Neural progenitor cell (in vitro differentiated cells): ENCODE results near the gene MRAP. TPM values are rescaled to one million over a fixed set of nuclear protein-coding genes. Genes with fewer than 3 reads are reported as not detected.

Source experiments
- DNase-seq: peaks from one replicate; pipeline ENCODE4 v3.0.0-alpha.2; 2016; ENCODE audit warnings: low spot score
- H2AFZ ChIP-seq: fragments of 200-600 bp; sonication (generic); replicated peaks from 2 replicates; pipeline ENCODE4 v1.6.1; 2016; ENCODE audit warnings: antibody characterized with exemption
- H3F3A ChIP-seq: fragments of 200-600 bp; sonication (generic); 2 replicates; pipeline ENCODE4 v1.6.1; 2016; ENCODE audit warnings: antibody characterized with exemption, low read depth
- H3K27ac ChIP-seq: fragments of 200-600 bp; sonication (generic); 2 replicates; pipeline ENCODE4 v1.5.1; 2016; ENCODE audit warnings: mild to moderate bottlenecking
- H3K27me3 ChIP-seq: fragments of 200-600 bp; sonication (generic); 2 replicates; pipeline ENCODE4 v1.6.1; 2016; ENCODE audit warnings: mild to moderate bottlenecking, moderate library complexity
- H3K36me3 ChIP-seq: fragments of 200-600 bp; sonication (generic); 2 replicates; pipeline ENCODE4 v1.5.1; 2016
- H3K4me1 ChIP-seq: fragments of 200-600 bp; sonication (generic); 2 replicates; pipeline ENCODE4 v1.6.1; 2016; ENCODE audit warnings: mixed run types
- H3K4me2 ChIP-seq: fragments of 200-600 bp; sonication (generic); 2 replicates; pipeline ENCODE4 v1.6.1; 2016
- H3K4me3 ChIP-seq: fragments of 200-600 bp; sonication (generic); 2 replicates; pipeline ENCODE4 v1.5.1; 2016
- H3K79me2 ChIP-seq: fragments of 200-600 bp; sonication (generic); 2 replicates; pipeline ENCODE4 v1.6.1; 2016; ENCODE audit warnings: low read depth
- H3K9ac ChIP-seq: fragments of 200-600 bp; sonication (generic); 2 replicates; pipeline ENCODE4 v1.6.1; 2016
- H3K9me3 ChIP-seq: fragments of 200-600 bp; sonication (generic); 2 replicates; pipeline ENCODE4 v1.5.1; 2016; ENCODE audit warnings: low read depth
- H4K20me1 ChIP-seq: fragments of 200-600 bp; sonication (generic); 2 replicates; pipeline ENCODE4 v1.6.1; 2016; ENCODE audit warnings: low read depth
- H3K27ac Mint-ChIP-seq: 3 replicates; pipeline ENCODE4 v1.8.0; 2021; ENCODE audit warnings: mixed read lengths
- H3K27me3 Mint-ChIP-seq: 2 replicates; pipeline ENCODE4 v1.8.0; 2022; ENCODE audit warnings: low read depth, mild to moderate bottlenecking, inconsistent platforms, moderate library complexity, mixed read lengths; ENCODE audit not compliant: insufficient read depth
- H3K36me3 Mint-ChIP-seq: 3 replicates; pipeline ENCODE4 v1.8.0; 2021; ENCODE audit warnings: mixed read lengths
- H3K4me1 Mint-ChIP-seq: 3 replicates; pipeline ENCODE4 v1.8.0; 2021; ENCODE audit warnings: mixed read lengths
- H3K4me3 Mint-ChIP-seq: 3 replicates; pipeline ENCODE4 v1.8.0; 2021; ENCODE audit warnings: mild to moderate bottlenecking, moderate library complexity, mixed read lengths
- H3K9me3 Mint-ChIP-seq: 3 replicates; pipeline ENCODE4 v1.8.0; 2020; ENCODE audit warnings: mixed read lengths
- EZH2 ChIP-seq: fragments of 200-600 bp; sonication (generic); IDR thresholded peaks from 2 replicates; pipeline ENCODE4 v1.6.1; 2017; ENCODE audit warnings: antibody characterized with exemption, mild to moderate bottlenecking, moderate library complexity
- EZH2phosphoT487 ChIP-seq: fragments of 200-600 bp; sonication (generic); IDR thresholded peaks from 2 replicates; pipeline ENCODE4 v1.6.1; 2017; ENCODE audit warnings: antibody characterized with exemption
- total RNA-seq: library from RNA; depleted of rRNA; stranded (reverse); fragments of >200 nt; gene quantifications from 2 replicates; pipeline ENCODE4 v1.2.3, GENCODE V29; 2015; ENCODE audit warnings: low replicate concordance
- TF ChIP-seq, protein P1 (sequence below): fragments of 200-600 bp; sonication (generic); IDR thresholded peaks from 2 replicates; pipeline ENCODE4 v1.5.1; 2017; ENCODE audit warnings: antibody characterized with exemption, mild to moderate bottlenecking

The MRAP gene
- total RNA-seq, 1 donor from 2014 or later, result not detected

DNA sequence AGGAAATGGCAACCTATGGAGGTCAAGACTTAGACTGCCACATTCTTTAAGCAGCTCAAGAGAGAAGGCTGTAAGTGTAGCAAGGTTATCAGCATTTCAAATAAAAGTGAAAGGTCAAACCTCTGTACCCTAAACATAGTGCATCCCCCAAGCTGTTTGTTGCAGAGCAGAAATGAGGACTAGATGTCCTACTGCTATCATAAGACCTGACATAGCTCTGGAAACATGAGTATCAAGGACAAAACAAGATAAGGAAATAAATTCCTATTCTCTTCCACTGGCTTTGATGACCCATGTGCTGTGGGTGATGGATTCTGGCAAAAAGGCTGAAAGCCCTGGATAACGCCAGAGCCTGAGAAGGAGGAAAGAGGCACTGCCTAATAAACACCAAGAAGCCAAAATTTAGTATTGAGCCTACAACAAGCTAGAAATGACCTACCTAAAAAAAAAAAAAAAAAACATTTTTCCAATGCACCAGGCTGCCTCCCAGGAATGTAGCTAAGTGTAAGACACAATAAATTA, 58.3 kb downstream of the MRAP start:
- no peak overlapping the region for H2AFZ ChIP-seq
- no peaks in the 10 kb centered on the region for H3K4me1 ChIP-seq
- H3K79me2 ChIP-seq, result no peaks in the 10 kb centered on the region
- H3K9ac ChIP-seq, result no peak overlapping the region
- H3K27me3 ChIP-seq, result no peaks in the 10 kb centered on the region
- no peak overlapping the region for H3K27ac ChIP-seq
- no peaks in the 10 kb centered on the region for H3K4me1 Mint-ChIP-seq
- no peak overlapping the region for H3K27ac Mint-ChIP-seq
- no peaks in the 10 kb centered on the region for H3K9me3 Mint-ChIP-seq
- no peaks in the 10 kb centered on the region for H3K27me3 Mint-ChIP-seq
- peaks cover 28% of the 10 kb centered on the region for H3K36me3 Mint-ChIP-seq
- H4K20me1 ChIP-seq, result peaks cover 2% of the 10 kb centered on the region
- no peaks in the 10 kb centered on the region for H3F3A ChIP-seq
- no peaks in the 10 kb centered on the region for H3K9me3 ChIP-seq
- no peak overlapping the region for H3K4me3 ChIP-seq
- no peak for DNase-seq
- no peak overlapping the region for H3K4me2 ChIP-seq
- H3K36me3 ChIP-seq, result no peaks in the 10 kb centered on the region
- H3K4me3 Mint-ChIP-seq, result no peak overlapping the region
- no peak for TF ChIP-seq EZH2phosphoT487
- TF ChIP-seq, protein P1, sequence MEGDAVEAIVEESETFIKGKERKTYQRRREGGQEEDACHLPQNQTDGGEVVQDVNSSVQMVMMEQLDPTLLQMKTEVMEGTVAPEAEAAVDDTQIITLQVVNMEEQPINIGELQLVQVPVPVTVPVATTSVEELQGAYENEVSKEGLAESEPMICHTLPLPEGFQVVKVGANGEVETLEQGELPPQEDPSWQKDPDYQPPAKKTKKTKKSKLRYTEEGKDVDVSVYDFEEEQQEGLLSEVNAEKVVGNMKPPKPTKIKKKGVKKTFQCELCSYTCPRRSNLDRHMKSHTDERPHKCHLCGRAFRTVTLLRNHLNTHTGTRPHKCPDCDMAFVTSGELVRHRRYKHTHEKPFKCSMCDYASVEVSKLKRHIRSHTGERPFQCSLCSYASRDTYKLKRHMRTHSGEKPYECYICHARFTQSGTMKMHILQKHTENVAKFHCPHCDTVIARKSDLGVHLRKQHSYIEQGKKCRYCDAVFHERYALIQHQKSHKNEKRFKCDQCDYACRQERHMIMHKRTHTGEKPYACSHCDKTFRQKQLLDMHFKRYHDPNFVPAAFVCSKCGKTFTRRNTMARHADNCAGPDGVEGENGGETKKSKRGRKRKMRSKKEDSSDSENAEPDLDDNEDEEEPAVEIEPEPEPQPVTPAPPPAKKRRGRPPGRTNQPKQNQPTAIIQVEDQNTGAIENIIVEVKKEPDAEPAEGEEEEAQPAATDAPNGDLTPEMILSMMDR, result no peak
- no peak for TF ChIP-seq EZH2

GRCh38 chr21:32359719-32360260, 61.1 kb downstream of the MRAP start:
- TF ChIP-seq, protein P1, result no peak
- TF ChIP-seq EZH2, result no peak
- no peak for TF ChIP-seq EZH2phosphoT487
- DNase-seq, result no peak
- H3K4me1 ChIP-seq, result no peaks in the 10 kb centered on the region
- H3K27ac Mint-ChIP-seq, result no peak overlapping the region
- H3K9ac ChIP-seq, result no peak overlapping the region
- no peaks in the 10 kb centered on the region for H3K9me3 ChIP-seq
- peaks cover 3% of the 10 kb centered on the region for H4K20me1 ChIP-seq
- no peaks in the 10 kb centered on the region for H3F3A ChIP-seq
- H2AFZ ChIP-seq, result no peak overlapping the region
- no peaks in the 10 kb centered on the region for H3K27me3 ChIP-seq
- peaks cover 5% of the 10 kb centered on the region for H3K4me1 Mint-ChIP-seq
- H3K27me3 Mint-ChIP-seq, result no peaks in the 10 kb centered on the region
- no peaks in the 10 kb centered on the region for H3K9me3 Mint-ChIP-seq
- peaks cover 24% of the 10 kb centered on the region for H3K36me3 Mint-ChIP-seq
- no peak overlapping the region for H3K4me3 ChIP-seq
- no peak overlapping the region for H3K4me3 Mint-ChIP-seq
- H3K4me2 ChIP-seq, result no peak overlapping the region
- no peak overlapping the region for H3K27ac ChIP-seq
- no peaks in the 10 kb centered on the region for H3K79me2 ChIP-seq
- H3K36me3 ChIP-seq, result no peaks in the 10 kb centered on the region

- Mint-ChIP-seq H3K27me3 (no peaks in the 10 kb centered on the region), H3K9me3 (no peaks in the 10 kb centered on the region), H3K4me1 (peaks cover 8% of the 10 kb centered on the region), H3K4me3 (no peak overlapping the region), H3K27ac (no peak overlapping the region), H3K36me3 (peaks cover 26% of the 10 kb centered on the region)
- DNase-seq, result no peak
- H2AFZ ChIP-seq, result no peak overlapping the region
- no peaks in the 10 kb centered on the region for H3K79me2 ChIP-seq
- H3K36me3 ChIP-seq, result no peaks in the 10 kb centered on the region
- H4K20me1 ChIP-seq, result peaks cover 3% of the 10 kb centered on the region
- H3K9me3 ChIP-seq, result no peaks in the 10 kb centered on the region
- H3K27ac ChIP-seq, result no peak overlapping the region
- H3K4me1 ChIP-seq, result no peaks in the 10 kb centered on the region
- TF ChIP-seq EZH2phosphoT487, result no peak
- no peak overlapping the region for H3K4me2 ChIP-seq
- no peak overlapping the region for H3K4me3 ChIP-seq
- H3K27me3 ChIP-seq, result no peaks in the 10 kb centered on the region
- no peaks in the 10 kb centered on the region for H3F3A ChIP-seq
- H3K9ac ChIP-seq, result no peak overlapping the region
These were observed 61.8 kb downstream of the MRAP start for GRCh38 chr21:32360401-32360975.

Other genes starting within 250 kb of the MRAP start
- gene MIS18A, start 19.8 kb upstream of the MRAP start, total RNA-seq, result 50.4 and 64.0 TPM in 2 replicates
- gene URB1, start 94.2 kb downstream of the MRAP start, total RNA-seq, result 7.7 and 12.2 TPM in 2 replicates
- gene EVA1C, start 113.9 kb downstream of the MRAP start, total RNA-seq, result 0.56 and 1.2 TPM in 2 replicates